DND-41 (cell line): ENCODE data around the gene SPTSSB.

Experiments
- EZH2 ChIP-seq: IDR thresholded peaks from 3 replicates; pipeline ENCODE4 v1.6.1; 2012; ENCODE audit warnings: borderline replicate concordance, low read depth, mild to moderate bottlenecking, moderate library complexity, low read length, inconsistent platforms; ENCODE audit not compliant: severe bottlenecking
- TF ChIP-seq, protein P1 (sequence below): IDR thresholded peaks from 2 replicates; pipeline ENCODE4 v1.5.1; 2012; ENCODE audit warnings: borderline replicate concordance, low read length, moderate library complexity, mild to moderate bottlenecking; ENCODE audit not compliant: poor library complexity, severe bottlenecking; ENCODE audit errors: extremely low read depth

- TF ChIP-seq, protein P1, sequence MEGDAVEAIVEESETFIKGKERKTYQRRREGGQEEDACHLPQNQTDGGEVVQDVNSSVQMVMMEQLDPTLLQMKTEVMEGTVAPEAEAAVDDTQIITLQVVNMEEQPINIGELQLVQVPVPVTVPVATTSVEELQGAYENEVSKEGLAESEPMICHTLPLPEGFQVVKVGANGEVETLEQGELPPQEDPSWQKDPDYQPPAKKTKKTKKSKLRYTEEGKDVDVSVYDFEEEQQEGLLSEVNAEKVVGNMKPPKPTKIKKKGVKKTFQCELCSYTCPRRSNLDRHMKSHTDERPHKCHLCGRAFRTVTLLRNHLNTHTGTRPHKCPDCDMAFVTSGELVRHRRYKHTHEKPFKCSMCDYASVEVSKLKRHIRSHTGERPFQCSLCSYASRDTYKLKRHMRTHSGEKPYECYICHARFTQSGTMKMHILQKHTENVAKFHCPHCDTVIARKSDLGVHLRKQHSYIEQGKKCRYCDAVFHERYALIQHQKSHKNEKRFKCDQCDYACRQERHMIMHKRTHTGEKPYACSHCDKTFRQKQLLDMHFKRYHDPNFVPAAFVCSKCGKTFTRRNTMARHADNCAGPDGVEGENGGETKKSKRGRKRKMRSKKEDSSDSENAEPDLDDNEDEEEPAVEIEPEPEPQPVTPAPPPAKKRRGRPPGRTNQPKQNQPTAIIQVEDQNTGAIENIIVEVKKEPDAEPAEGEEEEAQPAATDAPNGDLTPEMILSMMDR: no peak
- TF ChIP-seq EZH2: no peak
Observed at GRCh38 chr3:161395115-161396012, 24.0 kb upstream of the SPTSSB start.
